Fibroblast of pulmonary artery (primary cell): ENCODE measurements around the gene POLN.

Experiments
- DNase-seq: peaks from one replicate; pipeline ENCODE4 v3.0.0-alpha.2; 2010; ENCODE audit warnings: low read depth
- H3K4me3 ChIP-seq: replicated peaks from 2 replicates; pipeline ENCODE4 v1.5.1; 2011; ENCODE audit warnings: low read depth, mild to moderate bottlenecking, control low read depth, low read length, moderate library complexity
- TF ChIP-seq, protein P1 (sequence below): IDR thresholded peaks from 2 replicates; pipeline ENCODE4 v1.5.1; 2011; ENCODE audit warnings: mild to moderate bottlenecking, control low read depth, low read length, inconsistent platforms; ENCODE audit errors: missing control alignments

POLN gene

DNA sequence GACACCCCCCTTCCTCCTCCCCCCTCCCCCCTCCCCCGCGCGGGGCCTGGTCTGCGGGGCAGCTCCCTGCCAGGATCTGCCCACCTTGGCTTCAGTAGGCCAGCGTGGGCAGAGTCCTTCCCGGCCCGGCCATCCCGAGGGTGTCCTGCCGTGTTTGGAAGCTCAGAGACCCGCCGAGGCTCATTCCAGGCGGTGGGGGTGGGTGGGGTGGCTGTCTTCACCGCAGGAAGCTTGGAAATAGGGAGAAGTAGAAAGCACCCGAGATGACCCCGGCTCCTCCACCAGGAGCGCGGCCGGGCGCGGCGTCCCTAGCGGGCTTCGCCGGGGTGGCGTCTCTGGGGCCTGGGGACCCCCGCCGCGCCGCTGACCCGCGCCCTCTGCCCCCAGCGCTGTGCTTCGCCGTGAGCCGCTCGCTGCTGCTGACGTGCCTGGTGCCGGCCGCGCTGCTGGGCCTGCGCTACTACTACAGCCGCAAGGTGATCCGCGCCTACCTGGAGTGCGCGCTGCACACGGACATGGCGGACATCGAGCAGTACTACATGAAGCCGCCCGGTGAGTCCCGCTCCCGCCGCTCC, 181.2 kb downstream of the POLN start:
- TF ChIP-seq, protein P1, sequence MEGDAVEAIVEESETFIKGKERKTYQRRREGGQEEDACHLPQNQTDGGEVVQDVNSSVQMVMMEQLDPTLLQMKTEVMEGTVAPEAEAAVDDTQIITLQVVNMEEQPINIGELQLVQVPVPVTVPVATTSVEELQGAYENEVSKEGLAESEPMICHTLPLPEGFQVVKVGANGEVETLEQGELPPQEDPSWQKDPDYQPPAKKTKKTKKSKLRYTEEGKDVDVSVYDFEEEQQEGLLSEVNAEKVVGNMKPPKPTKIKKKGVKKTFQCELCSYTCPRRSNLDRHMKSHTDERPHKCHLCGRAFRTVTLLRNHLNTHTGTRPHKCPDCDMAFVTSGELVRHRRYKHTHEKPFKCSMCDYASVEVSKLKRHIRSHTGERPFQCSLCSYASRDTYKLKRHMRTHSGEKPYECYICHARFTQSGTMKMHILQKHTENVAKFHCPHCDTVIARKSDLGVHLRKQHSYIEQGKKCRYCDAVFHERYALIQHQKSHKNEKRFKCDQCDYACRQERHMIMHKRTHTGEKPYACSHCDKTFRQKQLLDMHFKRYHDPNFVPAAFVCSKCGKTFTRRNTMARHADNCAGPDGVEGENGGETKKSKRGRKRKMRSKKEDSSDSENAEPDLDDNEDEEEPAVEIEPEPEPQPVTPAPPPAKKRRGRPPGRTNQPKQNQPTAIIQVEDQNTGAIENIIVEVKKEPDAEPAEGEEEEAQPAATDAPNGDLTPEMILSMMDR = no peak
- H3K4me3 ChIP-seq = no peak overlapping the region
- DNase-seq = no peak

DNA sequence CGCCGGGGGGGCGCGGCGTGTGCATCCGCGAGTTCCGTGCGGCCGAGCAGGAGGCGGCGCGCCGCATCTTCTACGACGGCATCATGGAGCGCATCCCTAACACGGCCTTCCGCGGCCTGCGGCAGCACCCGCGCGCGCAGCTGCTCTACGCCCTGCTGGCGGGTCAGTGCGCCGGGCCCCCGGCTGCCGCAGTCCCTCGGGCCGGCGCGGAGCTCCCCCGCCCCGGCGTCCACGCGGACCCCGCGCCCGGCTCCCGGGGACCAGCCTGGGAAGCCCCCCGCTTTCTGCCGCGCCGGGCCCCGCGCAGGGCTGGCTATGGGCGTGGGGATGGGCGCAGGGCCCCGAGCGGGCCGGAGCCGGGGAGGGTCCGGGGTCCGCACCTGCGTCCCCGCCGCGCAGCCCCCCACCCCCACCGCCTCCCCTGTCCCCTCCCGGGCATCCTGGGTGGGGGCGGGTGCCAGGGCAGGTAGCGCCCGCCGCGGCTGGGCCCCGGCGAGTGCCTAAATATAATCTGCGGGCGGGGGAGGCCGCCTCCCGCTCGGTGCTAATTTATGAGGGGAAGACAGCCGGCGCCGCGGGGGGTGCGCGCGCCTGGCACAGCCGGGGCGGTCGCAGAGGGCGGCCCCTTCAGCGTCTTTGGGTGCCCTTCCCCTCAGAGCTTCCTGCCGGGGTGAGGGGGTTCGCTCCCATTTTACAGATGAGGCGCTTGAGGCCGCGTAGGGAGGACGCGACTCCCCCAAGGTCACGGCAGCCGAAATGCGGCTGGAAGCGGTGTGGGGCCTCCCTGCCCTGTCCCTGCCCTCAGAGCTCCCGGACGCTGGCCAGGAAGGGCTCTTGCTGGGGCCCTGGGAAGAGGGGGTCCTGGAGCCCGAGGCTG, 182.0 kb downstream of the POLN start:
- TF ChIP-seq, protein P1 = no peak
- H3K4me3 ChIP-seq = no peak overlapping the region
- DNase-seq = no peak

DNA sequence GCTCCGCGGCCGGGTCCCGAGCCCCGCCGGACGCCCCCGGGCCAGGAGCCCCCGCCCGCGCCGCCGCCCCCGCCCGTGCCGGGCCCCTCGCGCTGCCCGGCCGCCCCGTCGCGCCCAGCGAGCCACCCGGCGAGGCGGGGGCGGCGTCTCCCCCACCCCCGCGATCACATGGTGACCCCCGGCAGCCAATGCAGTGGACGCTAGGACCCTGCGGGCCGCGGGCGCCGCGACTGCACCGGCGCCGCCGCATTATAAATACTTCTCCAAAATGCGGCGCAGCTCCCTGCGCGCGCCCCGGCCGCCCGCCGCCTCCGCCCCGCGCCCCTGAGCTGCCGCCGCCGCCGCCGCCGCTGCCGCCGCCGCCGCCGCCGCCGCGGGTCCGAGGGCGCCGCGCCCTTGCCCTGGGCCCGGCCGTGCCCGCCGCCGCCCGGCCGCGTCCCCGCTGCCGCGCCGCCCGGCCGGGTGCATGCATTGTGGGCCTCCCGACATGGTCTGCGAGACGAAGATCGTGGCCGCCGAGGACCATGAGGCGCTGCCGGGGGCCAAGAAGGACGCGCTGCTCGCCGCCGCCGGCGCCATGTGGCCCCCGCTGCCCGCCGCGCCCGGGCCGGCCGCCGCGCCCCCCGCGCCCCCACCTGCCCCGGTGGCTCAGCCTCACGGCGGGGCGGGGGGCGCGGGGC, 182.7 kb downstream of the POLN start, which contains the start of gene NAT8L:
NAT8L (plus strand) TSS at position 282 of the 680 bp plus-strand sequence; CDS start at position 467, 185 bp downstream.
- DNase-seq = no peak
- H3K4me3 ChIP-seq = no peak within 1 kb of the TSS
- TF ChIP-seq, protein P1 = no peak

DNA sequence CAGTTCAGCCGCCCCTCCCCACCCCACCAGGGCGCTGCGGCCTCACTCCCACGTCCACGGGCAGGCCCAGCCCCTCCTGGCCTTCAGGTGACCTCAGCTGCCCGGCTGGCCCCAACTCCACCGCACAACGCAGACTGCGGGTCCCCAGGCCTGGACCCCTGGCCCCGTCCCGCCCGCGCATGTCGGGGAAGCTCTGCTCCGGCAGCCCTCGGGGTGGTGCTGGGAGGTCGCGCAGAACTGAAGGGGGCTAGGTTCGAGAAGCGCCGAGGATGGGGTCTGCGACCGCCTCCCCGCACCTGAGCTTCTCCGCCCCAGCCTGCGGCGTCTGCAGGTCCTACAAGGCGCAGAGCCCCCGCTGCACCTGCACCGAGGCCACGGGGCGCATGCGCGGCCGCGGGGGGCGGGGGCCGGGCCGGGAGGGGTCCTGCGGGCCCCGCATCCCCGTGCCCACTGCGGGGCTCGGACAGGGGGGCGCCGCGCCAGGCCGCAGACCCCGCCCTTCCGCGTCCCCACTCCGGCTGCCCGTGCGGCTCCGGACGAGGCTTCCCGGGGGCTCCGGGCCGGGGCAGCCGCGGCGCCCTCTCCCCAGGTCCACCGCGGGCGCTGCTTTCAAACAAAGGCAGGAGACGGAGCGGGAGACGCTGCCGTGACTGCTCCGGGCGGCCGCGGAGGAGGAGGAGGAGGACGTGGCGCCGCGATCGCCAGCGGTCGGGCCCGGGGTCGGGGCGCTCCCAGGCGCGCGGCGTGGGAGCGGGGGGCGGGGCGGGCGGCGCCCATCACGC, 183.5 kb downstream of the POLN start:
- TF ChIP-seq, protein P1 = no peak
- DNase-seq = no peak
- H3K4me3 ChIP-seq = no peak overlapping the region

DNA sequence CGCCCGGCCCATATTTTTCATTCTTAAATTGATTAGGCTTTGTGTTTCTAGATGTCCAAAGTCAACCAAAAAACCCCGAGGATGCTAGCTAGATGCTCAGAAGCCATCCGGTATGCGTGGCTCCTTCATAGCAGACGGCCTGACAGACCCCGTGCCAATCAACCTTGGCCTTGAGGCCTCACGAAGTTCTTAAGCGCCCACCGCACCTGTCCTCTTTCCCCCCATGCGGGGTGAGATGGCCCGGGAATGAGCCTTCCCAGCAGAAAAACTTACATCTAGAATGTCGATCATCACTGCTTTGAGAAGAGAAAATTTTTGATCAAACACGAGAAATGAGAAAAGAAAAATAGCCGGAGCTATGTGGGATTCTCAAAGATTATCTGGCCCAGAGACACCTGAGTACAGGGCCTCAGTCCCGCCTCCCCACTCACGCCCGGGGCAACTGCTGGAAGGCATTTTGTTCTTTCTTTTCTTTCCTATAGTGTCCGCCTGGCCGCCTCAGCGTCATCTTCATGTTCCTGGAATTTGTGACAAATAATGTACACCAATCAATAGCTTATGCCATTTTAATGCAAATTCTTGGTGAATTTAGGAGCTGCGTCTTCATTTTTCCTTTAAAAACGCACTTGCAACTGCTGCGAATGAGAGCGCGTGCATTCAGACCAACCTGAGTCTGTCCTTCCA, 184.4 kb downstream of the POLN start:
- TF ChIP-seq, protein P1 = no peak

DNA sequence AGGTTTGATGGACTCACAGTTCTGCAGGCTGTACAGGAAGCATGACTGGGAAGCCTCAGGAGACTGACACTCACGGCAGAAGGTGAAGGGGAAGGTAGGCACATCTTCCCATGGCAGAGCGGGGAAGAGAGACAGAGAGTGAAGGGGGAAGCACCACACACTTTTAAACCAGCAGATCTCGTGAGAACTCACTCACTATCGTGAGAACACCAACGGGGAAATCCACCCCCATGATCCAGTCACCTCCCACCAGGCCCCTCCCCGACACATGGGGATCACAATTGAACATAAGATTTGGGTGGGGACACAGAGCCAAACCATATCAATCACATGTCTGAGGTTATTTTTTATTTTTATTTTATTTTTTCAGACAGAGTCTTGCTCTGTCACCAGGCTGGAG, 187.7 kb downstream of the POLN start:
- no peak for DNase-seq
- TF ChIP-seq, protein P1 = no peak
- H3K4me3 ChIP-seq = no peak overlapping the region

More for the DNA sequence above, 184.4 kb downstream of the POLN start:
- no peak overlapping the region for H3K4me3 ChIP-seq
- DNase-seq = no peak
